Psoas muscle (tissue), 8 donors: ENCODE results near the gene GAREM2. TPM values are rescaled to one million over a fixed set of nuclear protein-coding genes. Genes with fewer than 3 reads are reported as not detected.

Source experiments
- ATAC-seq, 4 donors: fragments of 200-7000 bp; cut with Tn5 transposase; one replicate each; pipeline ENCODE4 v1.9.1; 2020; ENCODE audit warnings: moderate library complexity in 3 of 4, mild to moderate bottlenecking in 2 of 4
- DNase-seq, 2 donors: peaks; one replicate each; pipeline ENCODE4 v3.0.0-alpha.2; 2020
- H3K27ac ChIP-seq: fragments of 200-600 bp; one replicate; pipeline ENCODE4 v1.8.0; 2022
- H3K27me3 ChIP-seq, 3 donors: fragments of 200-600 bp in 1 of 3; one replicate each; pipeline versions ENCODE4 v1.6.1 to v1.8.0; 2013 to 2022; ENCODE audit warnings: low read length in 2 of 3, mild to moderate bottlenecking in 2 of 3, moderate library complexity in 1 of 3; ENCODE audit not compliant: insufficient read depth in 3 of 3
- H3K36me3 ChIP-seq, 2 donors: fragments of 200-600 bp in 1 of 2; one replicate each; pipeline versions ENCODE4 v1.6.1 to v1.8.0; 2013 to 2022; ENCODE audit warnings: low read depth in 1 of 2, mild to moderate bottlenecking in 1 of 2, moderate library complexity in 1 of 2; ENCODE audit not compliant: insufficient read depth in 1 of 2
- H3K4me1 ChIP-seq: fragments of 200-600 bp; one replicate; pipeline ENCODE4 v1.8.0; 2022
- H3K4me3 ChIP-seq: fragments of 200-600 bp; one replicate; pipeline ENCODE4 v1.8.0; 2022; ENCODE audit warnings: mild to moderate bottlenecking
- H3K9me3 ChIP-seq: fragments of 200-600 bp; one replicate; pipeline ENCODE4 v1.8.0; 2022
- CTCF ChIP-seq: fragments of 200-600 bp; IDR thresholded peaks from one replicate; pipeline ENCODE4 v1.8.0; 2022; ENCODE audit warnings: antibody characterized with exemption
- WGBS, 3 donors: extraction: QIAGEN DNeasy Blood & Tissue Kit; methylation state at CpG; one replicate each; pipeline versions ENCODE4 v1.1.6 to v1.1.7; 2013; 5-methylcytosine and 5-hydroxymethylcytosine counted together
- intact Hi-C, 2 donors: fragments of 100-400 bp; cut with DNase I; formaldehyde crosslinking; loops; one replicate each; pipeline versions ENCODE4 v1.11.0 to v1.14.2; 2022
- polyA plus RNA-seq, 3 donors: library from polyadenylated mRNA; stranded (reverse); fragments of 200-250 nt; gene quantifications; one replicate each; pipeline ENCODE4 v1.2.3, GENCODE V29; 2013
- total RNA-seq, 4 donors: library from RNA; stranded (reverse); fragmentation: NEBNext Ultra II Directional in 2 of 4; extraction: Animal tissue kit (Norgen Biotek cat#: 25700) in 2 of 4; gene quantifications; one replicate each; pipeline versions ENCODE4 v1.2.1 to v1.2.4, GENCODE V29; 2021 to 2023
- donor health status: healthy with polysubstance abuse.
- donor health status: DM: no; HTN: no; CAD: no; lungs with moderate emphysema.
- donor health status: Bipolar disorder and iron deficiency.
- donor health status: healthy.
- donor health status: DM: yes; HTN: yes; CAD: no.
- donor health status: DM: no; HTN: no; CAD: no.
- donor health status: DM: no; HTN: no; CAD: no.
- donor health status: DM: yes; HTN: yes; CAD: no.

The GAREM2 gene
- total and polyA plus RNA-seq, 7 donors: 0.39 to 5.5 (median 1.4) TPM

- no peaks in the 10 kb centered on the region for H3K4me1 ChIP-seq
- TF ChIP-seq CTCF: no peak
- H3K9me3 ChIP-seq: no peaks in the 10 kb centered on the region
- peaks cover 24 to 95% of the 10 kb centered on the region in 2 donors for H3K36me3 ChIP-seq
- ATAC-seq (no peak), DNase-seq (no peak)
- intact Hi-C loops: no loop called here
- H3K4me3 ChIP-seq: no peak overlapping the region
- 96 to 100% (median 100%) methylated on average over 1 of the region's 1 CpG for WGBS, 3 donors
- H3K27ac ChIP-seq: no peak overlapping the region
- no peaks in the 10 kb centered on the region for H3K27me3 ChIP-seq
These were observed 42.9 kb downstream of the GAREM2 start for GRCh38 chr2:26215833-26216232.

- WGBS, 3 donors: 67 to 83% (median 71%) methylated on average over 4 of the region's 4 CpGs
- no peak overlapping the region for H3K4me3 ChIP-seq
- no peak for TF ChIP-seq CTCF
- H3K27me3 ChIP-seq: no peaks in the 10 kb centered on the region
- H3K9me3 ChIP-seq: no peaks in the 10 kb centered on the region
- peaks cover 24 to 95% of the 10 kb centered on the region in 2 donors for H3K36me3 ChIP-seq
- no peaks in the 10 kb centered on the region for H3K4me1 ChIP-seq
- no peak for DNase-seq
- H3K27ac ChIP-seq: no peak overlapping the region
- intact Hi-C loops: no loop called here
- ATAC-seq: no peak
These were observed 43.7 kb downstream of the GAREM2 start for GRCh38 chr2:26216587-26216986.

GRCh38 chr2:26217720-26218119 is 44.8 kb downstream of the GAREM2 start:
- Histone ChIP-seq H3K36me3 (peaks cover 24 to 89% of the 10 kb centered on the region in 2 donors), H3K27ac (no peak overlapping the region), H3K27me3 (no peaks in the 10 kb centered on the region), H3K4me1 (no peaks in the 10 kb centered on the region), H3K4me3 (no peak overlapping the region), H3K9me3 (no peaks in the 10 kb centered on the region)
- TF ChIP-seq CTCF: no peak
- 81 to 83% (median 83%) methylated on average over 6 of the region's 6 CpGs for WGBS, 3 donors
- ATAC-seq (no peak), DNase-seq (no peak)
- intact Hi-C loops: no loop called here

GRCh38 chr2:26223018-26223417 is 50.1 kb downstream of the GAREM2 start:
- DNase-seq (no peak), ATAC-seq (peak in 3 of 4 donors; percentile 8 to 50 (median 16))
- no peaks in the 10 kb centered on the region for H3K9me3 ChIP-seq
- peaks cover 9 to 85% of the 10 kb centered on the region in 2 donors for H3K36me3 ChIP-seq
- no peaks in the 10 kb centered on the region for H3K4me1 ChIP-seq
- TF ChIP-seq CTCF: no peak
- WGBS, 3 donors: 86 to 92% (median 89%) methylated on average over 1 of the region's 1 CpG
- H3K4me3 ChIP-seq: no peak overlapping the region
- no peaks in the 10 kb centered on the region for H3K27me3 ChIP-seq
- no peak overlapping the region for H3K27ac ChIP-seq
- intact Hi-C loops: loop anchor here in 1 of 2 donors (2.0 kb wide), 1 partner anchor 16 kb away; no protein-coding TSS in a partner anchor

- peaks cover 9 to 85% of the 10 kb centered on the region in 2 donors for H3K36me3 ChIP-seq
- H3K4me3 ChIP-seq: no peak overlapping the region
- intact Hi-C loops: no loop called here
These were observed 51.2 kb downstream of the GAREM2 start for GRCh38 chr2:26224095-26224494.

More at GRCh38 chr2:26224095-26224494, 51.2 kb downstream of the GAREM2 start:
- H3K9me3 ChIP-seq: no peaks in the 10 kb centered on the region
- H3K4me1 ChIP-seq: no peaks in the 10 kb centered on the region
- DNase-seq: no peak
- H3K27me3 ChIP-seq: no peaks in the 10 kb centered on the region
- WGBS, 3 donors: 85 to 91% (median 90%) methylated on average over 2 of the region's 2 CpGs
- ATAC-seq: no peak
- no peak overlapping the region for H3K27ac ChIP-seq
- no peak for TF ChIP-seq CTCF
